Fibroblast of mammary gland (primary cell): Measurements from ENCODE around the gene CNPY1.

ENCODE experiments used
- DNase-seq: peaks from one replicate; pipeline ENCODE4 v3.0.0-alpha.2; 2010; ENCODE audit warnings: low read depth
- H3K4me3 ChIP-seq: 2 replicates; pipeline ENCODE4 v1.5.1; 2011; ENCODE audit warnings: low read depth, mild to moderate bottlenecking, low read length, moderate library complexity; ENCODE audit not compliant: control insufficient read depth
- TF ChIP-seq, protein P1 (sequence below): conservative IDR thresholded peaks from 2 replicates; pipeline ENCODE4 v1.5.1; 2011; ENCODE audit warnings: low read depth, low read length, inconsistent platforms; ENCODE audit not compliant: control insufficient read depth, insufficient read depth

The CNPY1 gene

GRCh38 chr7:155579565-155579964 is 33.2 kb upstream of the CNPY1 start:
- TF ChIP-seq, protein P1, sequence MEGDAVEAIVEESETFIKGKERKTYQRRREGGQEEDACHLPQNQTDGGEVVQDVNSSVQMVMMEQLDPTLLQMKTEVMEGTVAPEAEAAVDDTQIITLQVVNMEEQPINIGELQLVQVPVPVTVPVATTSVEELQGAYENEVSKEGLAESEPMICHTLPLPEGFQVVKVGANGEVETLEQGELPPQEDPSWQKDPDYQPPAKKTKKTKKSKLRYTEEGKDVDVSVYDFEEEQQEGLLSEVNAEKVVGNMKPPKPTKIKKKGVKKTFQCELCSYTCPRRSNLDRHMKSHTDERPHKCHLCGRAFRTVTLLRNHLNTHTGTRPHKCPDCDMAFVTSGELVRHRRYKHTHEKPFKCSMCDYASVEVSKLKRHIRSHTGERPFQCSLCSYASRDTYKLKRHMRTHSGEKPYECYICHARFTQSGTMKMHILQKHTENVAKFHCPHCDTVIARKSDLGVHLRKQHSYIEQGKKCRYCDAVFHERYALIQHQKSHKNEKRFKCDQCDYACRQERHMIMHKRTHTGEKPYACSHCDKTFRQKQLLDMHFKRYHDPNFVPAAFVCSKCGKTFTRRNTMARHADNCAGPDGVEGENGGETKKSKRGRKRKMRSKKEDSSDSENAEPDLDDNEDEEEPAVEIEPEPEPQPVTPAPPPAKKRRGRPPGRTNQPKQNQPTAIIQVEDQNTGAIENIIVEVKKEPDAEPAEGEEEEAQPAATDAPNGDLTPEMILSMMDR: no peak
- no peak for DNase-seq
- no peak overlapping the region for H3K4me3 ChIP-seq

- TF ChIP-seq, protein P1: no peak
- DNase-seq: no peak
- H3K4me3 ChIP-seq: no peak overlapping the region
Measured at GRCh38 chr7:155578016-155578415, 31.7 kb upstream of the CNPY1 start.

- no peak overlapping the region for H3K4me3 ChIP-seq
- no peak for DNase-seq
- TF ChIP-seq, protein P1: no peak
Measured at GRCh38 chr7:155577509-155577905, 31.1 kb upstream of the CNPY1 start.

- TF ChIP-seq, protein P1: no peak
- no peak for DNase-seq
Measured at GRCh38 chr7:155576900-155577508, 30.6 kb upstream of the CNPY1 start.

GRCh38 chr7:155576416-155576815 is 30.1 kb upstream of the CNPY1 start:
- DNase-seq: no peak
- TF ChIP-seq, protein P1: no peak
- no peak overlapping the region for H3K4me3 ChIP-seq

More at GRCh38 chr7:155576900-155577508, 30.6 kb upstream of the CNPY1 start:
- no peak overlapping the region for H3K4me3 ChIP-seq

- peak; percentile 51 for DNase-seq
- H3K4me3 ChIP-seq: no peak overlapping the region
- TF ChIP-seq, protein P1: no peak
Measured at GRCh38 chr7:155574556-155575290, 28.4 kb upstream of the CNPY1 start.
